Endodermal cell (in vitro differentiated cells): ENCODE measurements around the gene SLC2A8. TPM values are rescaled to one million over a fixed set of nuclear protein-coding genes. Genes with fewer than 3 reads are reported as not detected.

ENCODE experiments used
- DNase-seq: peaks from one replicate; pipeline ENCODE4 v3.0.0-alpha.2; 2017
- H3K27ac ChIP-seq: 2 replicates; pipeline ENCODE4 v1.5.1; 2013; ENCODE audit warnings: mild to moderate bottlenecking, low read depth, low read length, moderate library complexity
- H3K27me3 ChIP-seq: 2 replicates; pipeline ENCODE4 v1.6.1; 2013; ENCODE audit warnings: mild to moderate bottlenecking, low read length, moderate library complexity; ENCODE audit not compliant: insufficient read depth, control insufficient read depth, poor library complexity, severe bottlenecking
- H3K36me3 ChIP-seq: 2 replicates; pipeline ENCODE4 v1.7.0; 2013; ENCODE audit warnings: mild to moderate bottlenecking, low read length, moderate library complexity; ENCODE audit not compliant: control insufficient read depth, insufficient read depth
- H3K4me1 ChIP-seq: one replicate; pipeline ENCODE4 v1.7.0; 2013; ENCODE audit warnings: low read length; ENCODE audit not compliant: control insufficient read depth, insufficient read depth
- H3K4me3 ChIP-seq: 2 replicates; pipeline ENCODE4 v1.5.1; 2013; ENCODE audit warnings: mild to moderate bottlenecking, low read length, moderate library complexity
- H3K9ac ChIP-seq: 2 replicates; pipeline ENCODE4 v1.6.1; 2013; ENCODE audit warnings: mild to moderate bottlenecking, low read length, moderate library complexity; ENCODE audit not compliant: poor library complexity, severe bottlenecking; ENCODE audit errors: extremely low read depth
- H3K9me3 ChIP-seq: 2 replicates; pipeline ENCODE4 v1.6.1; 2013; ENCODE audit warnings: mild to moderate bottlenecking, low read length, moderate library complexity; ENCODE audit not compliant: control insufficient read depth
- H3K27ac Mint-ChIP-seq: 2 replicates; pipeline ENCODE4 v1.8.0; 2020; ENCODE audit warnings: mixed read lengths
- H3K27me3 Mint-ChIP-seq: 2 replicates; pipeline ENCODE4 v1.8.0; 2021; ENCODE audit warnings: mild to moderate bottlenecking, mixed read lengths; ENCODE audit not compliant: insufficient read depth
- H3K36me3 Mint-ChIP-seq: 2 replicates; pipeline ENCODE4 v1.8.0; 2020; ENCODE audit warnings: low read depth, mixed read lengths
- H3K4me1 Mint-ChIP-seq: 2 replicates; pipeline ENCODE4 v1.8.0; 2020; ENCODE audit warnings: mixed read lengths
- H3K4me3 Mint-ChIP-seq: 2 replicates; pipeline ENCODE4 v1.8.0; 2020; ENCODE audit warnings: mild to moderate bottlenecking, moderate library complexity, mixed read lengths
- H3K9me3 Mint-ChIP-seq: 2 replicates; pipeline ENCODE4 v1.8.0; 2020; ENCODE audit warnings: mild to moderate bottlenecking, mixed read lengths
- CTCF ChIP-seq: fragments of 200-600 bp; sonication (generic); conservative IDR thresholded peaks from 2 replicates; pipeline ENCODE4 v1.5.0; 2021; ENCODE audit warnings: antibody characterized with exemption, mild to moderate bottlenecking
- WGBS, 2 experiments: methylation state at CpG; one replicate each; pipeline versions ENCODE4 v1.1.5 to v1.1.7; 2013; ENCODE audit warnings: missing lambda C conversion rate in 2 of 2, mixed read lengths in 1 of 2; ENCODE audit not compliant: insufficient coverage in 1 of 2, insufficient read length in 1 of 2; 5-methylcytosine and 5-hydroxymethylcytosine counted together
- long read RNA-seq, 4 experiments: library from polyadenylated mRNA in 2 of 4; library from RNA in 1 of 4; library from capped mRNA in 1 of 4; stranded (forward) in 3 of 4; unstranded in 1 of 4; transcript quantifications; one replicate each; pipeline ENCODE4 v2.0.0, GENCODE V29; 2020 to 2021; ENCODE audit warnings: inconsistent platforms in 1 of 4
- polyA plus RNA-seq, 2 experiments: library from polyadenylated mRNA; stranded (reverse); fragments of 50-300 nt; gene quantifications; one replicate each; pipeline ENCODE4 v1.2.3, GENCODE V29; 2013
- total RNA-seq, 2 donors: library from RNA; stranded (reverse); fragmentation: NEBNext Ultra II Directional in 1 of 2; extraction: Animal tissue kit (Norgen Biotek cat#: 25700) in 1 of 2; gene quantifications; 2 replicates in 1 of 2; 3 replicates in 1 of 2; pipeline ENCODE4 v1.2.1, GENCODE V29; 2021

Gene SLC2A8
- 10 to 100 TPM; 33.6 to 40.3 TPM for total RNA-seq
- 21.9 TPM for polyA plus RNA-seq (2013, experiment 1 of 2)
- 22.1 TPM for polyA plus RNA-seq (2013, experiment 2 of 2)
- long read RNA-seq, experiment 1, transcript SLC2A8-203 (10 exons, 2,172 nt), result major isoform, 6 of 20 reads
- long read RNA-seq, experiment 1, partial matches to known transcripts, result 3 of 20 reads
- long read RNA-seq, experiment 1, other reads (novel, unspliced or antisense), result 8 of 20 reads
- long read RNA-seq, experiment 2, transcript SLC2A8-203 (10 exons, 2,172 nt), result major isoform, 35 of 75 reads
- long read RNA-seq, experiment 2, partial matches to known transcripts, result 4 of 75 reads
- long read RNA-seq, experiment 2, other reads (novel, unspliced or antisense), result 33 of 75 reads
- long read RNA-seq, experiment 3, transcript SLC2A8-203 (10 exons, 2,172 nt), result major isoform, 118 of 228 reads
- long read RNA-seq, experiment 3, transcript SLC2A8-202 (9 exons, 1,937 nt), result minor isoform, 12 of 228 reads
- long read RNA-seq, experiment 3, transcript SLC2A8-215 (8 exons, 1,763 nt), result minor isoform, 10 of 228 reads
- long read RNA-seq, experiment 3, partial matches to known transcripts, result 17 of 228 reads
- long read RNA-seq, experiment 3, other reads (novel, unspliced or antisense), result 69 of 228 reads
- long read RNA-seq, experiment 4, partial matches to known transcripts, result 1 of 10 reads
- long read RNA-seq, experiment 4, other reads (novel, unspliced or antisense), result 6 of 10 reads

DNA sequence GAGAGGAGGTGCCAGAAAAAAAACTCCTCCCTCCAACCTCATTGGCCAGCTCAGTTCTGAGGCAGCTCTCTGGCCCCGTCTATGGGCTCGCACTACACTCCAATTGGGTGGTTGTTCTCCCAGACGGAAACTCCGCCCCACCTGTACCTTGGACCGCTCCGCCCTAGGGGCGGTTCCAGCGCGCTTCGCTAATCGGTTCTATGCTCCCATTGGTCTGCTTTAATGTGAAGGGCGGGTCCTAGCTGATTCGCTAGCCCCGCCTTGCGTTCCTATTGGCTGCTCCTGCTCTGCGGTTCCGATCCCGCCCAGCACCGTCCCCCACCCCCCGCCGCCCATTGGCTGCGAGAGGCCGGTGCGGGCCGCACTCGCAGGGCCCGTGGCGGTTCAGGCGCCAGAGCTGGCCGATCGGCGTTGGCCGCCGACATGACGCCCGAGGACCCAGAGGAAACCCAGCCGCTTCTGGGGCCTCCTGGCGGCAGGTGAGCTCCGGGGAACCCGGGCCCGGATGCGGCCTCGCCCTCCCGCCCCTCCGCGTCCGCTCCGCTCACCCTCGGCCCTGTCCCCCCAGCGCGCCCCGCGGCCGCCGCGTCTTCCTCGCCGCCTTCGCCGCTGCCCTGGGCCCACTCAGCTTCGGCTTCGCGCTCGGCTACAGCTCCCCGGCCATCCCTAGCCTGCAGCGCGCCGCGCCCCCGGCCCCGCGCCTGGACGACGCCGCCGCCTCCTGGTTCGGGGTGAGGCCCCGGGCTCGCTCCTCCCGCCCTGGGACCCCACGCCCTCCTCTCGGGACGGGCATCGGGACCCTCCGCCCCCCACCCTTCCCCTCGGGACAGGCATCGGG lies at the start of gene SLC2A8:
SLC2A8 (plus strand) TSS at position 362 of the 838 bp plus-strand sequence; CDS start at position 424, 62 bp downstream.
- H3K27me3 Mint-ChIP-seq, result peaks cover 5% of the 10 kb centered on the region
- peaks cover 6% of the 10 kb centered on the region for H3K36me3 Mint-ChIP-seq
- H3K9me3 Mint-ChIP-seq, result no peaks in the 10 kb centered on the region
- H3K4me1 ChIP-seq, result peaks cover 18% of the 10 kb centered on the region
- H3K36me3 ChIP-seq, result peaks cover 18% of the 10 kb centered on the region
- H3K9ac ChIP-seq, result peak within 1 kb of the TSS; percentile 32
- 0% methylated on average over 42 to 87 of the region's 87 CpGs for WGBS, 2 experiments
- peak within 1 kb of the TSS; percentile 71 for H3K27ac ChIP-seq
- no peaks in the 10 kb centered on the region for H3K27me3 ChIP-seq
- DNase-seq, result peak; percentile 100
- peak within 1 kb of the TSS; percentile 70 for H3K4me3 Mint-ChIP-seq
- TF ChIP-seq CTCF, result peak; percentile 59
- H3K4me3 ChIP-seq, result peak within 1 kb of the TSS; percentile 81
- peaks cover 38% of the 10 kb centered on the region for H3K4me1 Mint-ChIP-seq
- H3K27ac Mint-ChIP-seq, result peak within 1 kb of the TSS; percentile 98
- no peaks in the 10 kb centered on the region for H3K9me3 ChIP-seq

DNA sequence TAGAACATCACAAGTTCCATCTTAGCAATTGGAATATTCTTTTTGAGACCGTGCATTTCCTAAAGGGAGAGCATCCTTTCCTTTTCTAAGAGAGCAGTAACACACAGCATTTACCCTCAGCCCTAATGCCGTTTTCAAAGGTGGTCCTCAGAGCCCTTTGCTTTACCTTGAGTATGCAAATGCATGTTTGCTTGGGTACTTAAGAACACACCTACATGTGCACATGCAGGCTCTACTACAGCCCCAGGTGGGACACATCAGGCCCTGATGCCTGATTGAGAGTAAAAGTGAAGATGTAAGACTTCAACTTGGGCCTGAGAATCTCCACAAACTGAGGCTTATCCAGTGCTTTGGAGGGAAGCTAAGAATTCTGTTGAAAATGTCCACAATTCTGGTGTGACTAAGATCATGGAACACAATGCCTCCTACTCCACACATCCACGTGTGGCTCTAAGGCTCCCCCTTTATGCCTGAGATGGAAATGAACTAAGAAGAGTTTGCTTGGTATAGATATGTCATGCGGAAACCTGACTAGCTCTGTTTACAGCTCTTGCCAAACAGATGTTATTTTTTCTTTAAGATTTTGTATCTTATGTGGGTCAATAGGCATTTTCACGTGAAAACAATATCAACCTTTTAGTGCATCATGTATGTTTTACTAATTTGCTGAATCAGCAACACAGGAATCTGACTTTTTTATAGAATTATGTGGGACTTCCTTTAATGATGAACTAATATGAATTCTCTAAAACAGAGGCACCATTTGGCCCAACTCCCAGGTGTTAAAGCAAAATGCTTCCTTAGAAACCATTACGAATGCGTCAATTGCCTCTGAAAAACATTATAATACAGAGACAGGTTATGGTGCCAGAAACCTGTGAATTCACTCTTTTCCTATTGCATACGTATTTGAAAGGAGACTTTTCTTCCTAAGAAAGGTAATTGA lies 48.9 kb upstream of the SLC2A8 start:
- no peaks in the 10 kb centered on the region for H3K27me3 ChIP-seq
- Mint-ChIP-seq H3K27me3 (no peaks in the 10 kb centered on the region), H3K4me3 (no peak overlapping the region), H3K4me1 (no peaks in the 10 kb centered on the region), H3K27ac (no peak overlapping the region), H3K9me3 (no peaks in the 10 kb centered on the region), H3K36me3 (no peaks in the 10 kb centered on the region)
- H3K4me1 ChIP-seq, result no peaks in the 10 kb centered on the region
- no peak for DNase-seq
- WGBS, 2 experiments, result 88 to 89% methylated on average over 7 to 8 of the region's 8 CpGs
- H3K36me3 ChIP-seq, result no peaks in the 10 kb centered on the region
- no peaks in the 10 kb centered on the region for H3K9me3 ChIP-seq
- no peak overlapping the region for H3K27ac ChIP-seq
- no peak overlapping the region for H3K4me3 ChIP-seq
- no peak overlapping the region for H3K9ac ChIP-seq
- TF ChIP-seq CTCF, result peak; percentile 60
